GM18520 (cell line): ENCODE results near the gene MAPK4.
A peak's percentile ranks its signal among the peaks of the same experiment; 100 is the strongest.

Source experiments
- ATAC-seq: cut with Tn5 transposase; IDR thresholded peaks from one replicate; pipeline ENCODE4 v1.9.1; 2021; ENCODE audit not compliant: unreplicated experiment

MAPK4 gene

GRCh38 chr18:50716902-50717301 lies 157.0 kb downstream of the MAPK4 start:
- ATAC-seq = no peak

GRCh38 chr18:50717563-50717962 lies 157.7 kb downstream of the MAPK4 start:
- no peak for ATAC-seq

- ATAC-seq = no peak
These were observed 159.8 kb downstream of the MAPK4 start for GRCh38 chr18:50719471-50720324.

- ATAC-seq = no peak
These were observed 160.4 kb downstream of the MAPK4 start for GRCh38 chr18:50720325-50720674.

- no peak for ATAC-seq
These were observed 161.1 kb downstream of the MAPK4 start for GRCh38 chr18:50721006-50721405.

- no peak for ATAC-seq
These were observed 161.7 kb downstream of the MAPK4 start for GRCh38 chr18:50721451-50722120.

GRCh38 chr18:50722311-50722710 lies 162.4 kb downstream of the MAPK4 start:
- no peak for ATAC-seq

- no peak for ATAC-seq
These were observed 164.9 kb downstream of the MAPK4 start for GRCh38 chr18:50724751-50725151.

- peak; percentile 79 for ATAC-seq
These were observed 167.2 kb downstream of the MAPK4 start for GRCh38 chr18:50726960-50727589.

GRCh38 chr18:50727721-50728471 lies 168.0 kb downstream of the MAPK4 start:
- ATAC-seq = no peak

GRCh38 chr18:50729376-50729775 lies 169.5 kb downstream of the MAPK4 start:
- ATAC-seq = no peak

GRCh38 chr18:50729986-50730385 lies 170.1 kb downstream of the MAPK4 start:
- no peak for ATAC-seq

- ATAC-seq = no peak
These were observed 174.5 kb downstream of the MAPK4 start for GRCh38 chr18:50734342-50734741.

- ATAC-seq = no peak
These were observed 175.0 kb downstream of the MAPK4 start for GRCh38 chr18:50734886-50735285.

- no peak for ATAC-seq
These were observed 177.2 kb downstream of the MAPK4 start for GRCh38 chr18:50737127-50737526.

GRCh38 chr18:50738098-50738757 lies 178.3 kb downstream of the MAPK4 start:
- no peak for ATAC-seq

- no peak for ATAC-seq
These were observed 183.1 kb downstream of the MAPK4 start for GRCh38 chr18:50742952-50743351.

- ATAC-seq = no peak
These were observed 184.4 kb downstream of the MAPK4 start for GRCh38 chr18:50744253-50744652.

- ATAC-seq = no peak
These were observed 186.1 kb downstream of the MAPK4 start for GRCh38 chr18:50745945-50746344.

- no peak for ATAC-seq
These were observed 188.0 kb downstream of the MAPK4 start for GRCh38 chr18:50747849-50748242.
